ENCODE results near the gene LIMK1. TPM values are rescaled to one million over a fixed set of nuclear protein-coding genes. Genes with fewer than 3 reads are reported as not detected.

The LIMK1 gene
- polyA plus RNA-seq, 4 donors, result 21.8 to 25.6 (median 23.5) TPM

DNA sequence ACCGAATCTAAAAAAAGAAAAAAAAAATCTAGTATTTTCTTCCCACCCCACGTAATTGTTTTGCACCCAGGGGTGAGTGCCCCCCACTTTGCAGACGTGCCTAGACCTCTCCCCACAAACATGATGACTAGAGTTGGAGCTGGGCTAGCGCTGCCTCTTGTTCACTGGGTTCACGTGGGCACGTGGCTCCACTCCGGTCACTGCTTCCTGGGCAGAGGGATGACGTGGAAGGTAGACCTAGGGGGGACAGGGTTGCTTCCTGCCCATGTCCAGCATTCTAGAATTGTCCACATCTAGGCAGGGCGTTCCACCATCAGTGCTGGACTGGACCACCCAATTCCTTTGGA lies 861 bp upstream of the LIMK1 start:
- DNase-seq (ENCODE audit: low read depth in 4 of 4, low spot score in 3 of 4), result no peak

- no peak for DNase-seq (ENCODE audit: low read depth in 4 of 4, low spot score in 3 of 4)
Observed at GRCh38 chr7:74083928-74084721, 521 bp downstream of the LIMK1 start.

GRCh38 chr7:74084722-74085578 lies 1.3 kb downstream of the LIMK1 start:
- no peak for DNase-seq (ENCODE audit: low read depth in 4 of 4, low spot score in 3 of 4)

DNA sequence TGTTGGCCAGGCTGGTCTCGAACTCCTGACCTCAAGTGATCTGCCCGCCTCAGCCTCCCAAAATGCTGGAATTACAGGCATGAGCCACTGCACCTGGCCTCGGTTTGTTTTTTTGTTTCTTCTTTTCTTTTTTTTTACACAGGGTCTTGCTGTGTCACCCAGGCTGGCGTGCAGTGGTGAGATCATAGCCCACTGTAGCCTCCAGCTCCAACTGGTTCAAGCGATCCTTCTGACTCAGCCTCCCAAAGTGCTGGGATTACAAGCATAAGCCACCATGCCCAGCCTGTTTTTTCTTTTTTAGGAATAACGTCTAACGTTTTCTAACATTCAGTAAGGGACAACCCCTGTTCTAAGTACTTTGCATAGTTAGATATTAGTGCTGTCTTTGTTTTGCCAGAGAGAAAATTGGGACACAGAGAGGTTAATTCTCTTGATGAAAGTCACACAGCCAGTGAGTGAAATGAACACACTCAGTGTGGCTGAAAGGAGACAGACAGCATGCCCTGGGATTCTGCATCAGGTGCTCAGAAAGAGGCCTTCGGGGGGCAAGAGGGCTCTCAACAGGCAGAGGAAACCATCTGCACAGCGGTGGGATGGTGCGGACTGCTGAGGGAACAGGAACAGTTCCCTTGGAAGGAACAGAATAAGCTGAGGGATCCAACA lies 4.3 kb downstream of the LIMK1 start:
- DNase-seq (ENCODE audit: low read depth in 4 of 4, low spot score in 3 of 4), result no peak

DNA sequence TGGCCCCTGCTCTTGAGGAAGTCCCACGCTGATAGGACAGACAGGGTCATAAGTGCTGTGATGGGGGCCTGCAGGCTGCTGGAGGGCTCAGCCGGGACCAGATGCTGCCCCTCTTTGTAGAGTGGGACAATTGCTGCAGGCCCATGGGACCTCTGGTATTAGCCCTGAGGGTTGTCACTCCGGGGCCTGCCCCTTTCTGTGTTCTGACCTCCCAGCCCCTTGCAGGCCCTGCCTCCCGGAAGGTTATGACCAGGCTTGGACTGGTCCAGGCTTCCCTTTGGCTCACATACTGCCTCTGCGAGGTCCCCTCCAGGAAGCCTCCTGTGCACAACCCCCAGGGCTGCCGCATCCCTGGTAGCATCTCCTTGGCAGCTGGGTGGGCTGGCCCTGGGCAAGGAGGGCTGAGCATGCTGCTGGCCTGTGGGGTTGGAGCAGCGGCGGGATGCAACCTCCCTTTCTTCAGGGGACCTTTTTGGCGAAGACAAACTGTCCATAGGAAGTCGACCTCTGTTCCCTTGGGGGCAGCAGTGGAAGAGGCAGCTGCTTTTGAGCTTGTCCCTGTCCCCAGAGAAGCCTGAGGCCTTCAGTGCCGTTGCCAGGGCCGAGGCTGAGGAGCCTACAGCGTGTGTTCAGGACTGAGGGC lies 8.8 kb downstream of the LIMK1 start:
- DNase-seq (ENCODE audit: low read depth in 4 of 4, low spot score in 3 of 4), result no peak

- no peak for DNase-seq (ENCODE audit: low read depth in 4 of 4, low spot score in 3 of 4)
Observed at GRCh38 chr7:74092964-74093471, 9.4 kb downstream of the LIMK1 start.

GRCh38 chr7:74093671-74094223 lies 10.1 kb downstream of the LIMK1 start:
- no peak for DNase-seq (ENCODE audit: low read depth in 4 of 4, low spot score in 3 of 4)

GRCh38 chr7:74094224-74095101 lies 10.9 kb downstream of the LIMK1 start:
- peak in 1 of 4 donors; percentile 39 for DNase-seq (ENCODE audit: low read depth in 4 of 4, low spot score in 3 of 4)

- DNase-seq (ENCODE audit: low read depth in 4 of 4, low spot score in 3 of 4), result no peak
Observed at GRCh38 chr7:74095135-74095534, 11.5 kb downstream of the LIMK1 start.

DNA sequence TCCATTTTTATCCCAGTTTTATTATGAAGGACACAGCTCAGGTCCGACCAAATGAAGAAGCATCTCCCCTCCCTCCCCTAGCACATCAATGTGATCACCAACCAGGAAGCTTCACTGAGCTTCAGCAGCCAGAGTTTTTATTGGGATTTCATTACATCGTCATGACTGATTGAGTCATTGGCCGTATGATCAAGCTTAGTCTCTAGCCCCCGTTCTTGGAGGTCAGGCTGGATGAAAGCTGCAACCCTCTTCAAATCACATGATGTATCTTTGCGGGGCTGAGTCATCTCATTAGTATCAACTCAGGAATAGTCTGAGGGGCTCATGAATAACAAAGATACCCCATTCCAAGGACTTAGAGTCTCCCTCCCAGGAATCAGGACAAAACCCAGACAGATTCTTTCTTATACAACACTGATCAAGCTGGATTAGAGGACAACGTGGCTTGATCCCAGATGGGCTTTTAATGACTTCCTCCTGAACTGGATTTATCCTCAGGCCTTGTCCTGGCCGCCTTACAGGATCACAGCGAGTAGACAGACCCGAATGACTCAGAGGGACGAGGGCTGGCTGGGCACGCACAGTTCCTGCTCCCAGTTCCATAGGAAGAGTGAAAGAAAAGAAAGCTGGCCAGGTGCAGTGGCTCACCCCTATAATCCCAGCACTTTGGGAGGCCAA lies 14.5 kb downstream of the LIMK1 start:
- no peak for DNase-seq (ENCODE audit: low read depth in 4 of 4, low spot score in 3 of 4)

- DNase-seq (ENCODE audit: low read depth in 4 of 4, low spot score in 3 of 4), result no peak
Observed at GRCh38 chr7:74099031-74099430, 15.4 kb downstream of the LIMK1 start.

- DNase-seq (ENCODE audit: low read depth in 4 of 4, low spot score in 3 of 4), result no peak
Observed at GRCh38 chr7:74101061-74101681, 17.6 kb downstream of the LIMK1 start.

DNA sequence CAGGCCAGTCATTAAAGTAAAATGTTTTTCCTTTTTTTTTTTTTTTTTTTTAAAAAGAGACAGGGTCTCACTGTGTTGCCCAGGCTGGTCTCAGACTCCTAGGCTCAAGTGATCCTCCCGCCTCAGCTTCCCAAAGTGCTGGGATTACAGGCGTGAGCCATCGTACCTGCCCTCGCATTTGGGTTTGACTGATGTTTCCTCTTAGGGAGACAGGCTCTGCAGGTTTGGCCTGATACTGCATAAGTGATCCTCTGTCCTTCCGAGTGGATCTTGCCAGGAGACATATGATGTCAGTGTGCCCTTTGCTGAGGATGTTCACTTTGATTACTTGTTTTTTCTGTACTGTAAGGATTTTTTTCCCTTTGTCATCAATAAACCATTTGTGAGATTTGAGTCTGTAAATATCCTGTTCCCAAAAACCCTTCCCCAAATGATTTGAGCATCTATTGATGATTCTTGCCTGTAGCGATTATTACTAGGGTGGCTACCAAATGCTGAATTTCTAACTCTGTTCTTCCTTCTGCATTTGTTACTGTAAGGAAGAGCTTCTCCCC lies 19.7 kb downstream of the LIMK1 start:
- DNase-seq (ENCODE audit: low read depth in 4 of 4, low spot score in 3 of 4), result no peak

GRCh38 chr7:74104702-74105101 lies 21.1 kb downstream of the LIMK1 start:
- DNase-seq (ENCODE audit: low read depth in 4 of 4, low spot score in 3 of 4), result no peak

GRCh38 chr7:74105992-74106391 lies 22.4 kb downstream of the LIMK1 start:
- no peak for DNase-seq (ENCODE audit: low read depth in 4 of 4, low spot score in 3 of 4)

- no peak for DNase-seq (ENCODE audit: low read depth in 4 of 4, low spot score in 3 of 4)
Observed at GRCh38 chr7:74106846-74107245, 23.2 kb downstream of the LIMK1 start.

GRCh38 chr7:74115326-74115725 lies 31.7 kb downstream of the LIMK1 start:
- no peak for DNase-seq (ENCODE audit: low read depth in 4 of 4, low spot score in 3 of 4)

DNA sequence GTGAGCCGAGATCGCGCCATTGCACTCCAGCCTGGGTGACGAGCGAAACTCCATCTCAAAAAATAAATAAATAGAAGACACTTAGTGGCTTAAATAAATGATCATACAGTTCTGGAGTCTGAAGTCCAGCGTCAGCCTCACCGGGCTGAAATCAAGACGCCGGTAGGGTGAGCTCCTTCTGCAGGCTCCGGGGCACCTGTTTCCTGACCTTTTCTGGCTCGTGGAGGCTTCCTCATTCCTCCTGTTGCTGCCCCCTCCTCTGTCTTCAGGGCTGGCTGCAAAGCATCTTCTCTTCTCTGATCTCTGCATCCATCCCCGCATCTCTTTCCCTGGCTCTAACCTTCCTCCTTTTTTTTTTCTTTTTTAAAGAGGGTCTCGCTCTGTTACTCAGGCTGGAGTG lies 32.8 kb downstream of the LIMK1 start:
- DNase-seq (ENCODE audit: low read depth in 4 of 4, low spot score in 3 of 4), result no peak

Measured in right renal pelvis (tissue), 4 donors.